BE2C (cell line): ENCODE measurements around the gene PTPRZ1.

ENCODE experiments used
- DNase-seq: peaks from one replicate; pipeline ENCODE4 v3.0.0-alpha.2; 2020
- H3K27me3 ChIP-seq: fragments of 250-450 bp; sonication (Bioruptor Pico); 2 replicates; pipeline ENCODE4 v1.5.1; 2020; ENCODE audit warnings: mild to moderate bottlenecking
- H3K36me3 ChIP-seq: fragments of 250-450 bp; sonication (Bioruptor Pico); 2 replicates; pipeline ENCODE4 v1.5.1; 2020; ENCODE audit warnings: mild to moderate bottlenecking
- H3K4me1 ChIP-seq: fragments of 250-450 bp; sonication (Bioruptor Pico); 2 replicates; pipeline ENCODE4 v1.5.1; 2020
- H3K4me3 ChIP-seq: 2 replicates; pipeline ENCODE4 v1.5.1; 2011; ENCODE audit warnings: low read depth, low read length
- H3K9me3 ChIP-seq: fragments of 250-450 bp; sonication (Bioruptor Pico); 2 replicates; pipeline ENCODE4 v1.5.1; 2020
- CTCF ChIP-seq: IDR thresholded peaks from 2 replicates; pipeline ENCODE4 v1.5.1; 2012; ENCODE audit warnings: mild to moderate bottlenecking, low read depth, low read length

The PTPRZ1 gene

DNA sequence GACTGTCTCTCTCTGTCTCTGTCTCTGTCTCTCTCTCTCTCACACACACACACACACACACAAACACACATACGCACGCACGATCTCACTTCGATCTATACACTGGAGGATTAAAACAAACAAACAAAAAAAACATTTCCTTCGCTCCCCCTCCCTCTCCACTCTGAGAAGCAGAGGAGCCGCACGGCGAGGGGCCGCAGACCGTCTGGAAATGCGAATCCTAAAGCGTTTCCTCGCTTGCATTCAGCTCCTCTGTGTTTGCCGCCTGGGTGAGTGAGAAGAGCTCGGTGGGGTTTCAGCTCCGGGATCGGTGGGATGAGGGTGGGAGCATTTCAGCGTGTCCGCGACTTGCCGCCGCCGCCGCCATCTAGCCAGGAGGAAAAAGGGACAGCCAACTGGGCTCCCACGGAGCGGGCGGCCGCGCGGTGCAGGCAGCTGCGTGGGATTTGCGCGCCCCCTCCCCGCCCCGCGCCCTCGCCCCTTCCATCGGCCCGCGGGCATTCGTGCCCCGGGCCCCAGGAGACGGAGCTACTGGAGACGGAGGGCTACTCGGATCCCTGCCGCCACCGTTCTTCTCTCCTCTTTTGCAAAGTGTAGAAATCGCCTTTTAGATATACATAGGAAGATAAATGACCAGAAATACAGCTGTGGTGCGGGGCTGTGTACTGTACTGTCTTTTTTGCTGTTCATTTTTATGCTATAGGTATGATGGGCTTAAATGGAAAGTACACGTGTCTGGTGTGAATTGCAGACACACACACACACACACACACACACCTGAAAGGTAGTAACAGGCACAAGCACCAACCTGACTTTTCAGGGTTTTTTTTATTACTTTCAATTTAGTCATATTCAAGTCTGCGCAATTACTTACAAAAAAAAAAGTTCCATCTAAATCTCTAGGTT lies 581 bp downstream of the PTPRZ1 start:
- Histone ChIP-seq H3K4me3 (peak overlapping the region; percentile 43), H3K9me3 (no peaks in the 10 kb centered on the region), H3K36me3 (no peaks in the 10 kb centered on the region), H3K27me3 (peaks cover 36% of the 10 kb centered on the region), H3K4me1 (no peaks in the 10 kb centered on the region)
- TF ChIP-seq CTCF: no peak
- peak; percentile 14 for DNase-seq

DNA sequence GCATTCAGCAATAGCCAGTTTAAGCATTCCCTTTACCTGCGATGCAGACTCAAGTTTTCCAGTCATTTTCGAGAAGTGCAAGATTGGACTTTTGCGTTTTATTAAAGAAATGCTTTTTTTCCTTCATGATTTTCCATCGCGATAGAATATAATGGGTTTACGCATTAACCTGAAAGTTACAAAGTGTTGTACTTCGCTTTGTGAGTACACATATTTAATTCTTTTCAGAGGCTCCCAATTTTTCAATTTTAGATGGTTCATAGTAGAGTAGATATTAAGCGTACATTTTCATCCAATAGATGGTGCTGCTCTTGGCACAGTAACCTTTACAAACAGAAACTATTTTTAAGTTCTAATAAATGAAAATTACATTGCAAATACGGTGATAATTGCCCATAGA lies 1.3 kb downstream of the PTPRZ1 start:
- H3K9me3 ChIP-seq: no peaks in the 10 kb centered on the region
- no peak overlapping the region for H3K4me3 ChIP-seq
- no peaks in the 10 kb centered on the region for H3K4me1 ChIP-seq
- DNase-seq: no peak
- H3K36me3 ChIP-seq: no peaks in the 10 kb centered on the region
- H3K27me3 ChIP-seq: peaks cover 36% of the 10 kb centered on the region
- TF ChIP-seq CTCF: no peak

GRCh38 chr7:121875203-121875602 lies 2.2 kb downstream of the PTPRZ1 start:
- Histone ChIP-seq H3K4me1 (no peaks in the 10 kb centered on the region), H3K27me3 (peaks cover 36% of the 10 kb centered on the region), H3K4me3 (no peak overlapping the region), H3K36me3 (no peaks in the 10 kb centered on the region), H3K9me3 (no peaks in the 10 kb centered on the region)
- TF ChIP-seq CTCF: no peak
- DNase-seq: no peak

DNA sequence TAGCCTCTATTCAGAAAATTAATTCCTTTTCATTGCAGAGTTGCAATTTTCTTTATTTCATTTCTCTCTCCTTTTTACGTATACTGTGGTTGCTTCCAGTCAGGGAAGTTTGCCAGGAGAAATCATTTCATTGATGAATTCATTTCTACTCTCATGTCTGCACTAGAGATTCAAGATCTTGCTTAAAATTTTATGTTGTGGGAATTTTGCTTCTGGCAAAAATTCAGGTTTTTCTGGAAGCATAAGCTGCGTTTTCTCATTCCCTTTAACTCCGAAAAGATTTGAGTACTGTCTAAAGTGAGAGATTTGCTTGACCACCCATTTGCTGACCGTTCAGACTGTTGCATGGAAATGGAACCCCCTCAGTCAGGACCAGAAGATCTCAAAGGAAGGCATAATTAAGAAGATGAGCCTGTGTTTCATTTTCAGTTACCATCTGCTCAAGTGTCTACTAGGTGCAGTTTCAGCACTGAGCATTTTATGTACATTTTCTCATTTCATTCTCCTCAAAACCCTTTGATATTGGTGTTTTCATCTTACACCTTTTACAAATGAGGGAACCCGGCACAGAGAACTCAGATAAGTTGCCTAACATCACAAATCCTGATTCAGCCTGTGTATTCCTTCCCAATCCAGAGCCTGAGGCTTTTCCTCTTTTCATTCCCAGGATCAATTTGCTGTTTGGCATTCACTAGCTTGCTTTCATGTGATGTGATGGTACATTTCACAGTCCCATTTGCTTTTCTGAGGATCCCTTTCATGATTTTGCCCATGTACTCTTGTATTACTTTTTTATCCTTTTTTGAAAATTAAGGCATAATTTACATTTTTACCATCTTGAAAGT lies 3.9 kb downstream of the PTPRZ1 start:
- H3K36me3 ChIP-seq: no peaks in the 10 kb centered on the region
- H3K4me3 ChIP-seq: no peak overlapping the region
- no peak for TF ChIP-seq CTCF
- peaks cover 32% of the 10 kb centered on the region for H3K27me3 ChIP-seq
- no peaks in the 10 kb centered on the region for H3K4me1 ChIP-seq
- H3K9me3 ChIP-seq: no peaks in the 10 kb centered on the region
- DNase-seq: no peak

DNA sequence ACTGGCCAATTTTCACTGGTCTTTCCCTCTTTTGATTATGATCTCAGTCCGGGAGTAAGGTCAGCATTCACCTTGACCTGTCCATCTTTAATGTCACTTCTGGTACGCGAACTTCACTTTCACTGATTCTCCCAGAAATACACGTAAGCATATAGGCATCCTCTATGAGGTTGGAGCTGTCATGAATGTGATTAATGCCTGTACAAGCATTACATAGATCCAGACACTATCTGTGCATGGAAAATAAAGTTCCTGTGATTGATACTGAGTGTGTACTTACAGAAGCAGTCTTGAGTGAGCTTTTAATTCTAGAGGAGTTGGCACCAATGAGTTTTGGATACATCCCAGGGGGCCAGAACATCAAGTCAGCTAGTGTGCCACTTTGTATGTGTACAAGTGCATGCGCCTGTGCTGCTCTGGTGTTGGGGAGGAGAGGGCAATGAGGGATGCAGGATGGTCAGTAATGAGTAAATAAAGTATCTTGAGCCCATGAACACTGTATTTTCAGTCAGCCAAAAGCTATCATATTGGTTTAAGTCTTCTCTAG lies 6.0 kb downstream of the PTPRZ1 start:
- Histone ChIP-seq H3K9me3 (no peaks in the 10 kb centered on the region), H3K36me3 (no peaks in the 10 kb centered on the region), H3K4me3 (no peak overlapping the region), H3K4me1 (no peaks in the 10 kb centered on the region), H3K27me3 (peaks cover 11% of the 10 kb centered on the region)
- no peak for TF ChIP-seq CTCF
- DNase-seq: no peak
